ENCODE data around the gene SDHD.

The SDHD gene

GRCh38 chr11:112129656-112130055 is 43.0 kb downstream of the SDHD start:
- DNase-seq (ENCODE audit: low read depth): no peak
- no peak overlapping the region for H3K4me3 ChIP-seq (ENCODE audit: control insufficient read depth, low read depth, low read length)
- no peak for TF ChIP-seq CTCF (IDR thresholded peaks at IDR 0.05; ENCODE audit: control insufficient read depth, insufficient read depth, low read depth, low read length, missing control alignments)

GRCh38 chr11:112132737-112133136 is 46.1 kb downstream of the SDHD start:
- no peak for DNase-seq (ENCODE audit: low read depth)
- no peak overlapping the region for H3K4me3 ChIP-seq (ENCODE audit: control insufficient read depth, low read depth, low read length)
- TF ChIP-seq CTCF (IDR thresholded peaks at IDR 0.05; ENCODE audit: control insufficient read depth, insufficient read depth, low read depth, low read length, missing control alignments): no peak

- no peak overlapping the region for H3K4me3 ChIP-seq (ENCODE audit: control insufficient read depth, low read depth, low read length)
- DNase-seq (ENCODE audit: low read depth): no peak
- TF ChIP-seq CTCF (IDR thresholded peaks at IDR 0.05; ENCODE audit: control insufficient read depth, insufficient read depth, low read depth, low read length, missing control alignments): no peak
Measured at GRCh38 chr11:112134473-112134872, 47.8 kb downstream of the SDHD start.

GRCh38 chr11:112143597-112143996 is 56.9 kb downstream of the SDHD start:
- no peak for TF ChIP-seq CTCF (IDR thresholded peaks at IDR 0.05; ENCODE audit: control insufficient read depth, insufficient read depth, low read depth, low read length, missing control alignments)
- DNase-seq (ENCODE audit: low read depth): no peak
- no peak overlapping the region for H3K4me3 ChIP-seq (ENCODE audit: control insufficient read depth, low read depth, low read length)
